ENCODE results near the gene TRIM68.
A peak's percentile ranks its signal among the peaks of the same experiment; 100 is the strongest.

The TRIM68 gene

GRCh38 chr11:4607781-4608666, at the start of gene TRIM68:
TSS of gene TRIM68 (minus strand) at chr11:4608231. CDS start at chr11:4605504, 2,727 bp downstream.
- DNase-seq = peak; percentile 97

- DNase-seq = peak; percentile 30
These were observed 46.8 kb upstream of the TRIM68 start for GRCh38 chr11:4654635-4655369.

- no peak for DNase-seq
These were observed 39.7 kb upstream of the TRIM68 start for GRCh38 chr11:4647766-4648165.

- no peak for DNase-seq
These were observed 37.9 kb upstream of the TRIM68 start for GRCh38 chr11:4645974-4646373.

- DNase-seq = no peak
These were observed 36.2 kb upstream of the TRIM68 start for GRCh38 chr11:4644233-4644632.

- DNase-seq = no peak
These were observed 35.7 kb upstream of the TRIM68 start, which contains the start of gene OR51E1 for GRCh38 chr11:4643682-4644081. TSS of gene OR51E1 (plus strand) at chr11:4643982. CDS start at chr11:4652527, 8,545 bp downstream.

- no peak for DNase-seq
These were observed 35.0 kb upstream of the TRIM68 start for GRCh38 chr11:4643076-4643475.

- no peak for DNase-seq
These were observed 34.0 kb upstream of the TRIM68 start for GRCh38 chr11:4642043-4642442.

- no peak for DNase-seq
These were observed 33.5 kb upstream of the TRIM68 start for GRCh38 chr11:4641501-4641900.

- no peak for DNase-seq
These were observed 31.9 kb upstream of the TRIM68 start for GRCh38 chr11:4639931-4640330.

- no peak for DNase-seq
These were observed 29.6 kb upstream of the TRIM68 start for GRCh38 chr11:4637662-4638047.

- peak; percentile 84 for DNase-seq
These were observed 29.1 kb upstream of the TRIM68 start, which contains the start of gene OR51D1 for GRCh38 chr11:4636962-4637661. TSS of gene OR51D1 (plus strand) at chr11:4637477. CDS start at chr11:4639791, 2,314 bp downstream.

- DNase-seq = no peak
These were observed 28.1 kb upstream of the TRIM68 start for GRCh38 chr11:4636136-4636535.

GRCh38 chr11:4626207-4627099, 18.4 kb upstream of the TRIM68 start:
- DNase-seq = peak; percentile 90

- DNase-seq = no peak
These were observed 11.5 kb upstream of the TRIM68 start for GRCh38 chr11:4619514-4619913.

GRCh38 chr11:4615856-4616444, 7.9 kb upstream of the TRIM68 start:
- no peak for DNase-seq

- DNase-seq = no peak
These were observed 4.0 kb upstream of the TRIM68 start for GRCh38 chr11:4611986-4612385.

GRCh38 chr11:4610258-4610935, 2.4 kb upstream of the TRIM68 start:
- peak; percentile 40 for DNase-seq

- DNase-seq = peak; percentile 13
These were observed 935 bp downstream of the TRIM68 start for GRCh38 chr11:4607096-4607495.

GRCh38 chr11:4606231-4607015, 1.6 kb downstream of the TRIM68 start:
- no peak for DNase-seq
